Stimulated activated CD4-positive, alpha-beta T cell treated with anti-CD3 and anti-CD28 coated beads, Interleukin-2, amount 100 ng/mL, for 24 hours (primary cell): ENCODE results near the gene SYK.
"Not testable (repeated sequence)": the region's sequence is repeated elsewhere in the genome, so short reads cannot be mapped to it uniquely, and the experiment has no call there.

Experiments used
- DNase-seq, 2 donors: peaks; one replicate each; pipeline ENCODE4 v3.0.0-alpha.2; 2020

Gene SYK

GRCh38 chr9:90882991-90883600 is 81.5 kb downstream of the SYK start:
- no peak for DNase-seq

- DNase-seq: no peak
These were observed 82.0 kb downstream of the SYK start for GRCh38 chr9:90883661-90884060.

GRCh38 chr9:90884178-90884577 is 82.6 kb downstream of the SYK start:
- no peak for DNase-seq

GRCh38 chr9:90886868-90887267 is 85.2 kb downstream of the SYK start:
- not testable (repeated sequence) for DNase-seq

- DNase-seq: no peak
These were observed 87.3 kb downstream of the SYK start for GRCh38 chr9:90888941-90889340.

- DNase-seq: no peak
These were observed 88.7 kb downstream of the SYK start for GRCh38 chr9:90890146-90890810.

GRCh38 chr9:90891308-90892040 is 89.9 kb downstream of the SYK start:
- DNase-seq: no peak

GRCh38 chr9:90892918-90893317 is 91.3 kb downstream of the SYK start:
- DNase-seq: no peak

- no peak for DNase-seq
These were observed 92.1 kb downstream of the SYK start for GRCh38 chr9:90893706-90894105.

- DNase-seq: peak in 1 of 2 donors; percentile 19
These were observed 93.5 kb downstream of the SYK start for GRCh38 chr9:90894986-90895687.

- DNase-seq: no peak
These were observed 94.2 kb downstream of the SYK start for GRCh38 chr9:90895786-90896185.

- DNase-seq: no peak
These were observed 94.6 kb downstream of the SYK start for GRCh38 chr9:90896231-90896630.

GRCh38 chr9:90898228-90898627 is 96.6 kb downstream of the SYK start:
- no peak for DNase-seq

- DNase-seq: no peak
These were observed 97.7 kb downstream of the SYK start for GRCh38 chr9:90899287-90899686.

- DNase-seq: no peak
These were observed 98.5 kb downstream of the SYK start for GRCh38 chr9:90900130-90900529.

- no peak for DNase-seq
These were observed 100.3 kb downstream of the SYK start for GRCh38 chr9:90901933-90902332.

- no peak for DNase-seq
These were observed 102.3 kb downstream of the SYK start for GRCh38 chr9:90903766-90904424.

- DNase-seq: no peak
These were observed 103.3 kb downstream of the SYK start for GRCh38 chr9:90904706-90905478.

GRCh38 chr9:90905822-90906221 is 104.2 kb downstream of the SYK start:
- no peak for DNase-seq

- DNase-seq: no peak
These were observed 104.9 kb downstream of the SYK start for GRCh38 chr9:90906316-90907055.

- no peak for DNase-seq
These were observed 105.4 kb downstream of the SYK start for GRCh38 chr9:90907056-90907445.
